Cardiac septum (tissue), 1 donor: Measurements from ENCODE around the gene ANO4. TPM values are rescaled to one million over a fixed set of nuclear protein-coding genes. Genes with fewer than 3 reads are reported as not detected.
"Not testable (repeated sequence)": the region's sequence is repeated elsewhere in the genome, so short reads cannot be mapped to it uniquely, and the experiment has no call there.

Experiments used
- DNase-seq: peaks from one replicate; pipeline ENCODE4 v3.0.0-alpha.2; 2020; ENCODE audit warnings: low spot score
- intact Hi-C: fragments of 100-400 bp; cut with DNase I; formaldehyde crosslinking; loops from one replicate; pipeline ENCODE4 v1.14.0; 2022
- total RNA-seq: library from RNA; stranded (reverse); fragmentation: NEBNext Ultra II Directional; extraction: Animal tissue kit (Norgen Biotek cat#: 25700); gene quantifications from one replicate; pipeline ENCODE4 v1.2.1, GENCODE V29; 2021
- donor health status: DM: no; HTN: no; CAD: no.

The ANO4 gene
- total RNA-seq, 1 donor from 2014 or later: 0.30 TPM

- intact Hi-C loops: no loop called here
- no peak for DNase-seq
Observed at GRCh38 chr12:101066489-101066888, 271.9 kb downstream of the ANO4 start.

GRCh38 chr12:101068402-101068801, 273.8 kb downstream of the ANO4 start:
- intact Hi-C loops: no loop called here
- DNase-seq: no peak

GRCh38 chr12:101068836-101069235, 274.3 kb downstream of the ANO4 start:
- intact Hi-C loops: no loop called here
- DNase-seq: no peak

GRCh38 chr12:101074940-101075680, 280.5 kb downstream of the ANO4 start:
- no peak for DNase-seq
- intact Hi-C loops: no loop called here

GRCh38 chr12:101076921-101077320, 282.3 kb downstream of the ANO4 start:
- DNase-seq: no peak
- intact Hi-C loops: no loop called here

- no peak for DNase-seq
- intact Hi-C loops: no loop called here
Observed at GRCh38 chr12:101077791-101078528, 283.4 kb downstream of the ANO4 start.

GRCh38 chr12:101078536-101079285, 284.1 kb downstream of the ANO4 start:
- no peak for DNase-seq
- intact Hi-C loops: no loop called here

- DNase-seq: no peak
- intact Hi-C loops: no loop called here
Observed at GRCh38 chr12:101082706-101083105, 288.1 kb downstream of the ANO4 start.

- intact Hi-C loops: no loop called here
Observed at GRCh38 chr12:101086490-101087135, 292.0 kb downstream of the ANO4 start.

GRCh38 chr12:101087920-101088319, 293.3 kb downstream of the ANO4 start:
- intact Hi-C loops: no loop called here
- no peak for DNase-seq

More at GRCh38 chr12:101086490-101087135, 292.0 kb downstream of the ANO4 start:
- DNase-seq: no peak

- DNase-seq: no peak
- intact Hi-C loops: no loop called here
Observed at GRCh38 chr12:101089271-101089670, 294.7 kb downstream of the ANO4 start.

- DNase-seq, intact Hi-C loops: not testable (repeated sequence)
Observed at GRCh38 chr12:101090222-101090621, 295.6 kb downstream of the ANO4 start.

GRCh38 chr12:101097829-101098580, 303.4 kb downstream of the ANO4 start:
- no peak for DNase-seq
- intact Hi-C loops: no loop called here

GRCh38 chr12:101107032-101107763, 312.6 kb downstream of the ANO4 start:
- no peak for DNase-seq
- intact Hi-C loops: no loop called here

GRCh38 chr12:101108130-101108529, 313.6 kb downstream of the ANO4 start:
- intact Hi-C loops: no loop called here
- no peak for DNase-seq

GRCh38 chr12:101110866-101111265, 316.3 kb downstream of the ANO4 start:
- intact Hi-C loops: no loop called here
- no peak for DNase-seq

GRCh38 chr12:101111441-101111840, 316.9 kb downstream of the ANO4 start:
- DNase-seq: no peak
- intact Hi-C loops: no loop called here

- no peak for DNase-seq
- intact Hi-C loops: no loop called here
Observed at GRCh38 chr12:101115326-101115725, 320.8 kb downstream of the ANO4 start.

GRCh38 chr12:101116911-101117310, 322.3 kb downstream of the ANO4 start:
- intact Hi-C loops: no loop called here
- DNase-seq: no peak
